SK-N-MC (cell line): Measurements from ENCODE around the gene FREM3.
"Not testable (repeated sequence)": the region's sequence is repeated elsewhere in the genome, so short reads cannot be mapped to it uniquely, and the experiment has no call there.

ENCODE experiments used
- EZH2 ChIP-seq: fragments of 200-600 bp; sonication (generic); IDR thresholded peaks from one replicate; pipeline ENCODE4 v1.6.1; 2017; ENCODE audit warnings: antibody characterized with exemption
- POLR2AphosphoS5 ChIP-seq: IDR thresholded peaks from 2 replicates; pipeline ENCODE4 v1.6.1; 2012; ENCODE audit warnings: mild to moderate bottlenecking, low read depth, low read length, borderline replicate concordance

GRCh38 chr4:143718748-143719147, 18.3 kb upstream of the FREM3 start:
- TF ChIP-seq EZH2, POLR2AphosphoS5: not testable (repeated sequence)
